AG09319 (cell line): Measurements from ENCODE around the gene SCD5.

Source experiments
- DNase-seq: peaks from one replicate; pipeline ENCODE4 v3.0.0-alpha.2; 2010; ENCODE audit warnings: low read depth; ENCODE audit errors: extremely low read depth
- CTCF ChIP-seq: IDR thresholded peaks from 2 replicates; pipeline ENCODE4 v1.5.1; 2011; ENCODE audit warnings: low read depth, mild to moderate bottlenecking, inconsistent platforms, low read length, moderate library complexity

SCD5 gene

GRCh38 chr4:82696117-82696860 lies 102.3 kb downstream of the SCD5 start:
- TF ChIP-seq CTCF: no peak
- DNase-seq: no peak

GRCh38 chr4:82694892-82695291 lies 103.7 kb downstream of the SCD5 start:
- no peak for TF ChIP-seq CTCF
- no peak for DNase-seq

GRCh38 chr4:82694046-82694445 lies 104.5 kb downstream of the SCD5 start:
- DNase-seq: no peak
- TF ChIP-seq CTCF: no peak

GRCh38 chr4:82692101-82692780 lies 106.4 kb downstream of the SCD5 start:
- TF ChIP-seq CTCF: no peak
- no peak for DNase-seq

- DNase-seq: no peak
Measured at GRCh38 chr4:82691431-82691830, 107.2 kb downstream of the SCD5 start.

GRCh38 chr4:82688091-82688795 lies 110.4 kb downstream of the SCD5 start:
- DNase-seq: no peak
- no peak for TF ChIP-seq CTCF

More at GRCh38 chr4:82691431-82691830, 107.2 kb downstream of the SCD5 start:
- no peak for TF ChIP-seq CTCF

GRCh38 chr4:82687531-82687930 lies 111.1 kb downstream of the SCD5 start:
- DNase-seq: no peak

More at GRCh38 chr4:82687531-82687930, 111.1 kb downstream of the SCD5 start:
- no peak for TF ChIP-seq CTCF
